Osteoblast (primary cell): ENCODE measurements around the gene ADGRA1. TPM values are rescaled to one million over a fixed set of nuclear protein-coding genes. Genes with fewer than 3 reads are reported as not detected.

Experiments
- DNase-seq: peaks from one replicate; pipeline ENCODE4 v3.0.0; 2011; ENCODE audit warnings: low spot score, mixed read lengths; ENCODE audit not compliant: insufficient read length; ENCODE audit errors: missing footprints
- H2AFZ ChIP-seq: 2 replicates; pipeline ENCODE4 v1.6.0; 2011; ENCODE audit warnings: mild to moderate bottlenecking, low read length
- H3K27ac ChIP-seq: 2 replicates; pipeline ENCODE4 v1.5.1; 2011; ENCODE audit warnings: mild to moderate bottlenecking, low read depth, low read length, moderate library complexity
- H3K27me3 ChIP-seq: 2 replicates; pipeline ENCODE4 v1.6.0; 2012; ENCODE audit warnings: mild to moderate bottlenecking, control low read depth, inconsistent platforms, low read length, moderate library complexity; ENCODE audit not compliant: insufficient read depth
- H3K36me3 ChIP-seq: 2 replicates; pipeline ENCODE4 v1.5.1; 2011; ENCODE audit warnings: mild to moderate bottlenecking, low read length, control low read depth, moderate library complexity; ENCODE audit not compliant: insufficient read depth
- H3K4me1 ChIP-seq: 2 replicates; pipeline ENCODE4 v1.5.1; 2011; ENCODE audit warnings: mild to moderate bottlenecking, low read length, control low read depth, moderate library complexity; ENCODE audit not compliant: insufficient read depth
- H3K4me2 ChIP-seq: 2 replicates; pipeline ENCODE4 v1.6.0; 2011; ENCODE audit warnings: mild to moderate bottlenecking, low read length; ENCODE audit not compliant: insufficient read depth
- H3K4me3 ChIP-seq: fragments of 200-600 bp; sonication (generic); 3 replicates; pipeline ENCODE4 v1.5.1; 2012; ENCODE audit warnings: mild to moderate bottlenecking, low read length, inconsistent platforms; ENCODE audit not compliant: insufficient read depth
- H3K79me2 ChIP-seq: 2 replicates; pipeline ENCODE4 v1.6.0; 2012; ENCODE audit warnings: mild to moderate bottlenecking, low read length, control low read depth, inconsistent platforms; ENCODE audit not compliant: insufficient read depth
- H3K9me3 ChIP-seq: 2 replicates; pipeline ENCODE4 v1.5.1; 2011; ENCODE audit warnings: low read depth, low read length, control low read depth
- H4K20me1 ChIP-seq: 2 replicates; pipeline ENCODE4 v1.6.0; 2012; ENCODE audit warnings: mild to moderate bottlenecking, low read length, control low read depth; ENCODE audit not compliant: insufficient read depth
- total RNA-seq: library from RNA; depleted of rRNA; stranded (reverse); fragments of >200 nt; gene quantifications from 2 replicates; pipeline ENCODE4 v1.2.3, GENCODE V29; 2012
- TF ChIP-seq, protein P1 (sequence below): IDR thresholded peaks from 2 replicates; pipeline ENCODE4 v1.5.1; 2011; ENCODE audit warnings: mild to moderate bottlenecking, low read depth, low read length, moderate library complexity; ENCODE audit errors: extremely low read depth

The ADGRA1 gene
- total RNA-seq, 1 donor = not detected

DNA sequence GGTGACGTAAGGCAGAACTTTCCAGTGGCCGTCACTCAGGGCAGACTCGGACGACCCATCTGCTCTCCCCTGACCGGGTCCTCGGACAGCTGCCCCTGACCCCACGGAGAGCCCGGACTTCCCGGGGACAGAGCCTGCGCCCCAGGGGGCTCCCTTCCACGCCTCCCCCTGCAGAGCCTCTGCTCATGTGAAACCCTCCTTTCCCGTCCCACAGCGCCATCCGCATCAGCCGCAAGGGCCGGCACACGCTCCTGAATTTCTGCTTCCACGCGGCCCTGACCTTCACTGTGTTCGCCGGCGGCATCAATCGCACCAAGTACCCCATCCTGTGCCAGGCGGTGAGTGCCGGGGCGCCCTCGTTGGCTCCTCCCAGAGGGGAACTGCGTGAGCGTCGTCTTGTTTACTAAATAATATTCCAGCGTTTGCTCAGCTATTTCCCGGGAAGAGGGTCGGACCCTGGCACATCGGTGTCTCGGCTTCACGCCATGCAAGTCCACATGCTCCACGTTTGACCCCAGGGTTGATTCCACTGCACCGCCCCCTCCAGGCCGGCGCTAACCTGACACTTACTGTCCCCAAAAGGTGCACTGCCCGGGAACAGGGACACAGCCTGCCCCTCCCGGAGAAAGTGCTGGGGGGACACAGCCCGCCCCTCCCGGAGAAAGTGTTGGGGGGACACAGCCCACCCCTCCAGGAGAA, 10.9 kb downstream of the ADGRA1 start:
- Histone ChIP-seq H3K4me3 (no peak overlapping the region), H3K9me3 (no peaks in the 10 kb centered on the region), H4K20me1 (no peaks in the 10 kb centered on the region), H3K27ac (no peak overlapping the region), H3K4me1 (no peaks in the 10 kb centered on the region), H3K27me3 (peaks cover 7% of the 10 kb centered on the region), H3K4me2 (no peak overlapping the region), H3K79me2 (no peaks in the 10 kb centered on the region), H3K36me3 (no peaks in the 10 kb centered on the region), H2AFZ (no peak overlapping the region)
- no peak for DNase-seq
- TF ChIP-seq, protein P1, sequence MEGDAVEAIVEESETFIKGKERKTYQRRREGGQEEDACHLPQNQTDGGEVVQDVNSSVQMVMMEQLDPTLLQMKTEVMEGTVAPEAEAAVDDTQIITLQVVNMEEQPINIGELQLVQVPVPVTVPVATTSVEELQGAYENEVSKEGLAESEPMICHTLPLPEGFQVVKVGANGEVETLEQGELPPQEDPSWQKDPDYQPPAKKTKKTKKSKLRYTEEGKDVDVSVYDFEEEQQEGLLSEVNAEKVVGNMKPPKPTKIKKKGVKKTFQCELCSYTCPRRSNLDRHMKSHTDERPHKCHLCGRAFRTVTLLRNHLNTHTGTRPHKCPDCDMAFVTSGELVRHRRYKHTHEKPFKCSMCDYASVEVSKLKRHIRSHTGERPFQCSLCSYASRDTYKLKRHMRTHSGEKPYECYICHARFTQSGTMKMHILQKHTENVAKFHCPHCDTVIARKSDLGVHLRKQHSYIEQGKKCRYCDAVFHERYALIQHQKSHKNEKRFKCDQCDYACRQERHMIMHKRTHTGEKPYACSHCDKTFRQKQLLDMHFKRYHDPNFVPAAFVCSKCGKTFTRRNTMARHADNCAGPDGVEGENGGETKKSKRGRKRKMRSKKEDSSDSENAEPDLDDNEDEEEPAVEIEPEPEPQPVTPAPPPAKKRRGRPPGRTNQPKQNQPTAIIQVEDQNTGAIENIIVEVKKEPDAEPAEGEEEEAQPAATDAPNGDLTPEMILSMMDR = no peak

DNA sequence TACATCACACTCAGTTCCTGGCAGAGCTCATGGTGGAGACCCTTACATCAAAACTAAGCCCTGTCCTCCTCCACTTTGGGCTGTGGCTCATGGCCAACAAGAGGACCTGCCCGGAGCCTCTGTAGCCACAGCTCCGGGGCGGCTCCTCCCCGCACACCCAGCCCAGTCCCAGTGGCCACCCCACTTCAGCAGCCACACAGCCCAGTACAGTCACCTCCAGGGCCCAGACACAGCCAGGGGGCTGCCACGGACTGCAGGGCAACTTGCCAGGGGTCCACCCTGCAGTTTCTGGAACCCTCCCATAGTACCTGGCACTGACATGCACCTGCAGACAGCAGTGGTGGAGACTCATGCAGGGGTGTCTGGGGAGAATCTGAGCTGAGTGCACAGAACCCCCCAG, 11.8 kb downstream of the ADGRA1 start:
- no peaks in the 10 kb centered on the region for H4K20me1 ChIP-seq
- no peaks in the 10 kb centered on the region for H3K79me2 ChIP-seq
- no peak overlapping the region for H3K4me3 ChIP-seq
- H3K36me3 ChIP-seq = no peaks in the 10 kb centered on the region
- H2AFZ ChIP-seq = no peak overlapping the region
- no peaks in the 10 kb centered on the region for H3K9me3 ChIP-seq
- no peak overlapping the region for H3K4me2 ChIP-seq
- no peak overlapping the region for H3K27ac ChIP-seq
- TF ChIP-seq, protein P1 = no peak
- peaks cover 4% of the 10 kb centered on the region for H3K27me3 ChIP-seq
- DNase-seq = no peak
- H3K4me1 ChIP-seq = no peaks in the 10 kb centered on the region

DNA sequence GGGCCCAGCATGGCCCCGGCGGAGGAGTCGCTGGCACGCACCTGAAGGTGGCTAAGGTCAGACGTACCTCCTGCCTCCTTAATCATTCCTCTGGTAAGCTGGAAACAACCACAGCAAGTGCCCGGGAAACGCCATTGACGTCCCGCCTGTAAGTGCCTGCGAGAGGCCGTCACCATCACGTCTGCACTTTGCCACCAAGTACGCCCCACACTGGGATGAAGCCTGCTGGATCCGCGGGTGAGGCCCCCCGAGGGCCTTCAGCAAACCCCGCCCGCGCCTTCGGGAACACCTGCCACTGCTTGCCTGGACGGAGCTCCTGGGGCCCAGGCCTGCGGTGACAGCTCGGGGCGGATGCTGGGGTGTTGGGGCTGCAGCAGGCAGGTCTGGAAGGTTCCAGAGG, 12.5 kb downstream of the ADGRA1 start:
- H3K36me3 ChIP-seq = no peaks in the 10 kb centered on the region

DNA sequence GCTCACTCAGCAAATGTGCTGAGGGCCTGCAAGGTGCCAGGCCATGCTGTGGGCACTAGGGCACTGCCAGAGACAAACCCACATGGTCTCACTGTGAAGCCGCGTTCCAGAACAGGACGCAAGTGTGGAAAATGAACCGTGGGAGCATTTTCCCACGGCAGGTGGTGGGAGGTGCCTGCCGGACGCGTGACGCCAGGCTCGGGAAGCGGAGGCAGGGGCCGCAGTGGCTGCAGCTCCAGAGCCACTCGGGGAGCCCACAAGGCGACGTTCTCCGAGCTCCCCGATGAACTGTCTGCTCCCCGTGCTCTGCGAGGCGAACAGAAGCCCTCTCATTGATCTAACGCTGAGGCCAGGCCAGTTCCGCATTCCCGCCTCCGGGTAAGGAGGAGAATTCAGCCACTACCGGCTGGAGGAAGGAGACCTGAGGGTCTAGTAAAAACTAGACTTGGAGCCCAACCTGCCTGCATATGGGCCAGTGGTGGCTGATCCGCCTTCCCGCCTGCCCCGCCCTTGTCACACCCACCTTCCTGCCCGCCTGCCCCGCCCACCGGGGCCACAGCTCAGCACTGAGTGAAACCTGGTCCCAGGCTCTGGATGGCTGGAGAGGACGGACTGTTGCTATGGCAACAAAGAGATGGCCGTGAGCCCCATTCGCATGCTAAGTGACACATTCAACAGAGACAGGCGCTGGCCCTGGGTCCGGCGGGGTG, 13.1 kb downstream of the ADGRA1 start:
- DNase-seq = no peak
- H3K79me2 ChIP-seq = no peaks in the 10 kb centered on the region
- H3K36me3 ChIP-seq = no peaks in the 10 kb centered on the region
- no peaks in the 10 kb centered on the region for H4K20me1 ChIP-seq
- TF ChIP-seq, protein P1 = no peak
- H2AFZ ChIP-seq = no peak overlapping the region
- peaks cover 3% of the 10 kb centered on the region for H3K27me3 ChIP-seq
- no peaks in the 10 kb centered on the region for H3K4me1 ChIP-seq
- no peak overlapping the region for H3K27ac ChIP-seq
- H3K9me3 ChIP-seq = no peaks in the 10 kb centered on the region
- H3K4me3 ChIP-seq = no peak overlapping the region
- no peak overlapping the region for H3K4me2 ChIP-seq

More for the DNA sequence above, 12.5 kb downstream of the ADGRA1 start:
- Histone ChIP-seq H4K20me1 (no peaks in the 10 kb centered on the region), H3K27ac (no peak overlapping the region), H2AFZ (no peak overlapping the region), H3K27me3 (peaks cover 3% of the 10 kb centered on the region), H3K4me2 (no peak overlapping the region), H3K4me1 (no peaks in the 10 kb centered on the region), H3K79me2 (no peaks in the 10 kb centered on the region), H3K4me3 (no peak overlapping the region), H3K9me3 (no peaks in the 10 kb centered on the region)
- TF ChIP-seq, protein P1 = no peak
- no peak for DNase-seq
